ENCODE data around the gene TMEM59L.

DNA sequence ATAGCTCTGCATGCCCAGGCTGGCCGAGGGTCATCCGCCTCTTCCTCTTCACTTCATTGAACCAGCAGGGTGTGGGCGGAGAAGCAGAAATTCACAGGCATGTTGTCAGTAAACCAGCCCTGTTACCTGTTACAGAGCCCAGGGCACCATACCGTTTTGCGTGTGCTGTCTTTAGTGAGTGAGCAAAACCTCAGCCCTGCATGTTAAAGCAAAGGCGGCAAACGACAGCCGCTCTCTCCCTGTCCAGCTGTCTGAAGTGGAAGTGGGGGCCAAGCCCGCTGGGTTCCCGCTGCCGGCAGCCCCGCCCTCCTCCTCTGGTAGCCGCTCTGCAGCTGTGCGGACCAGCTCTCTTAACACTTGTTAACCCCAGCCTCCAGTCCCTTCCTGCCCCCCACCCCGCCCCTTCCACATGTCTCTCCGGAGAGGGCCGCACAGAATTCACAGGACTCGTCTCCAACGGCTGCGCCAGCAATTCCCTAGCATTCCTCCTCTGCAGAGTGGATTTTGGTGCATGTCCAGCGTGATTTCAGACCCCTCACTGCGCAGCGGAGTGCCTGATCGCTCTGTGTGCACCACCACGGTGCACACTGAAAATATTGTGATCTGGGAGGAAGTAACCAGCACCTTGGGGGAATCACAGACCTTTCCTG is 36.8 kb downstream of the TMEM59L start:
- no peak for TF ChIP-seq POLR2A (IDR thresholded peaks at IDR 0.05)
- TF ChIP-seq, protein P1, sequence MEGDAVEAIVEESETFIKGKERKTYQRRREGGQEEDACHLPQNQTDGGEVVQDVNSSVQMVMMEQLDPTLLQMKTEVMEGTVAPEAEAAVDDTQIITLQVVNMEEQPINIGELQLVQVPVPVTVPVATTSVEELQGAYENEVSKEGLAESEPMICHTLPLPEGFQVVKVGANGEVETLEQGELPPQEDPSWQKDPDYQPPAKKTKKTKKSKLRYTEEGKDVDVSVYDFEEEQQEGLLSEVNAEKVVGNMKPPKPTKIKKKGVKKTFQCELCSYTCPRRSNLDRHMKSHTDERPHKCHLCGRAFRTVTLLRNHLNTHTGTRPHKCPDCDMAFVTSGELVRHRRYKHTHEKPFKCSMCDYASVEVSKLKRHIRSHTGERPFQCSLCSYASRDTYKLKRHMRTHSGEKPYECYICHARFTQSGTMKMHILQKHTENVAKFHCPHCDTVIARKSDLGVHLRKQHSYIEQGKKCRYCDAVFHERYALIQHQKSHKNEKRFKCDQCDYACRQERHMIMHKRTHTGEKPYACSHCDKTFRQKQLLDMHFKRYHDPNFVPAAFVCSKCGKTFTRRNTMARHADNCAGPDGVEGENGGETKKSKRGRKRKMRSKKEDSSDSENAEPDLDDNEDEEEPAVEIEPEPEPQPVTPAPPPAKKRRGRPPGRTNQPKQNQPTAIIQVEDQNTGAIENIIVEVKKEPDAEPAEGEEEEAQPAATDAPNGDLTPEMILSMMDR (IDR thresholded peaks at IDR 0.05), result no peak
